Upper lobe of left lung (tissue), 4 donors: ENCODE results near the gene WBP1.

ENCODE experiments used
- EP300 ChIP-seq, 4 donors: sonication (generic); formaldehyde crosslinking; IDR thresholded peaks; one replicate each; pipeline ENCODE4 v1.5.1; 2017; ENCODE audit warnings: antibody characterized with exemption in 4 of 4, control low read depth in 2 of 4
- POLR2AphosphoS5 ChIP-seq, 2 donors: sonication (generic); formaldehyde crosslinking; IDR thresholded peaks; one replicate each; pipeline ENCODE4 v1.5.1; 2017; ENCODE audit warnings: antibody characterized with exemption in 2 of 2
- TF ChIP-seq, protein P1 (sequence below), 6 experiments: fragments of 450-650 bp in 4 of 6; fragments of 200-600 bp in 2 of 6; sonication (generic) in 2 of 6; IDR thresholded peaks; one replicate each; pipeline ENCODE4 v1.5.1; 2016 to 2019; ENCODE audit warnings: antibody characterized with exemption in 6 of 6

- TF ChIP-seq, protein P1, sequence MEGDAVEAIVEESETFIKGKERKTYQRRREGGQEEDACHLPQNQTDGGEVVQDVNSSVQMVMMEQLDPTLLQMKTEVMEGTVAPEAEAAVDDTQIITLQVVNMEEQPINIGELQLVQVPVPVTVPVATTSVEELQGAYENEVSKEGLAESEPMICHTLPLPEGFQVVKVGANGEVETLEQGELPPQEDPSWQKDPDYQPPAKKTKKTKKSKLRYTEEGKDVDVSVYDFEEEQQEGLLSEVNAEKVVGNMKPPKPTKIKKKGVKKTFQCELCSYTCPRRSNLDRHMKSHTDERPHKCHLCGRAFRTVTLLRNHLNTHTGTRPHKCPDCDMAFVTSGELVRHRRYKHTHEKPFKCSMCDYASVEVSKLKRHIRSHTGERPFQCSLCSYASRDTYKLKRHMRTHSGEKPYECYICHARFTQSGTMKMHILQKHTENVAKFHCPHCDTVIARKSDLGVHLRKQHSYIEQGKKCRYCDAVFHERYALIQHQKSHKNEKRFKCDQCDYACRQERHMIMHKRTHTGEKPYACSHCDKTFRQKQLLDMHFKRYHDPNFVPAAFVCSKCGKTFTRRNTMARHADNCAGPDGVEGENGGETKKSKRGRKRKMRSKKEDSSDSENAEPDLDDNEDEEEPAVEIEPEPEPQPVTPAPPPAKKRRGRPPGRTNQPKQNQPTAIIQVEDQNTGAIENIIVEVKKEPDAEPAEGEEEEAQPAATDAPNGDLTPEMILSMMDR (IDR thresholded peaks at IDR 0.05) = no peak
- TF ChIP-seq EP300 (IDR thresholded peaks at IDR 0.05) = no peak
- no peak for TF ChIP-seq POLR2AphosphoS5 (IDR thresholded peaks at IDR 0.05)
These were observed 43.8 kb upstream of the WBP1 start for GRCh38 chr2:74414441-74414840.
